GM12872 (cell line): ENCODE measurements around the gene SNX24.

ENCODE experiments used
- CTCF ChIP-seq: IDR thresholded peaks from 3 replicates; pipeline ENCODE4 v1.5.1; 2011; ENCODE audit warnings: low read depth, mild to moderate bottlenecking, low read length, moderate library complexity; ENCODE audit not compliant: insufficient read depth

SNX24 gene

GRCh38 chr5:122871661-122872060, 26.2 kb downstream of the SNX24 start:
- no peak for TF ChIP-seq CTCF

- TF ChIP-seq CTCF, result no peak
Measured at GRCh38 chr5:122874179-122874875, 28.9 kb downstream of the SNX24 start.

- TF ChIP-seq CTCF, result no peak
Measured at GRCh38 chr5:122877518-122877917, 32.1 kb downstream of the SNX24 start.

- TF ChIP-seq CTCF, result no peak
Measured at GRCh38 chr5:122879076-122879475, 33.7 kb downstream of the SNX24 start.

- TF ChIP-seq CTCF, result no peak
Measured at GRCh38 chr5:122880170-122880689, 34.8 kb downstream of the SNX24 start.

GRCh38 chr5:122880749-122881148, 35.3 kb downstream of the SNX24 start:
- TF ChIP-seq CTCF, result no peak

GRCh38 chr5:122882831-122883230, 37.4 kb downstream of the SNX24 start:
- no peak for TF ChIP-seq CTCF
